Panc1 (cell line): ENCODE data around the gene ZBTB40. TPM values are rescaled to one million over a fixed set of nuclear protein-coding genes. Genes with fewer than 3 reads are reported as not detected.

Experiments used
- ATAC-seq: fragments of 200-7000 bp; cut with Tn5 transposase; 2 replicates; pipeline ENCODE4 v1.9.1; 2020; ENCODE audit warnings: mild to moderate bottlenecking, moderate library complexity
- BruUV-seq: library from RNA; stranded (reverse); fragments of 400-500 nt; replicated peaks from 2 replicates; lab custom pipeline; 2021; lab: Mats Ljungman, UMichigan
- CTCF ChIA-PET: fragments of 300-600 bp; sonication (Branson Sonifier 250); formaldehyde crosslinking; loops from one replicate; lab custom pipeline; 2022; ENCODE audit warnings: antibody characterized with exemption; lab: Charles Lee
- POLR2A ChIA-PET: fragments of 300-600 bp; sonication (Branson Sonifier 250); formaldehyde crosslinking; loops from one replicate; lab custom pipeline; 2022; ENCODE audit warnings: antibody characterized with exemption; lab: Charles Lee
- DNase-seq: peaks from one replicate; pipeline ENCODE4 v3.0.0-alpha.2; 2010; ENCODE audit warnings: low read depth, low spot score
- H3K27ac ChIP-seq: 2 replicates; pipeline ENCODE4 v1.5.1; 2011; ENCODE audit warnings: mild to moderate bottlenecking, low read length, inconsistent platforms
- H3K27me3 ChIP-seq: fragments of 200-500 bp; sonication (Bioruptor generic); 2 replicates; pipeline ENCODE4 v1.6.0; 2014; ENCODE audit warnings: low read length, inconsistent platforms; ENCODE audit not compliant: control insufficient read depth, insufficient read depth
- H3K36me3 ChIP-seq: fragments of 200-500 bp; sonication (Bioruptor generic); 2 replicates; pipeline ENCODE4 v1.5.1; 2014; ENCODE audit warnings: inconsistent platforms, mild to moderate bottlenecking, low read length, moderate library complexity; ENCODE audit not compliant: control insufficient read depth, insufficient read depth
- H3K4me1 ChIP-seq: 2 replicates; pipeline ENCODE4 v1.5.1; 2011; ENCODE audit warnings: inconsistent platforms, mild to moderate bottlenecking, low read length, moderate library complexity; ENCODE audit not compliant: control insufficient read depth, insufficient read depth
- H3K4me3 ChIP-seq, 2 experiments: 2 replicates each; pipeline ENCODE4 v1.5.1; 2011 to 2012; ENCODE audit warnings: low read depth in 2 of 2, low read length in 2 of 2, mild to moderate bottlenecking in 2 of 2, inconsistent platforms in 1 of 2, moderate library complexity in 1 of 2
- H3K9me3 ChIP-seq: fragments of 200-500 bp; sonication (Bioruptor generic); 2 replicates; pipeline ENCODE4 v1.5.1; 2014; ENCODE audit warnings: low read depth, mild to moderate bottlenecking, inconsistent platforms, low read length, moderate library complexity; ENCODE audit not compliant: control insufficient read depth, insufficient read depth
- CTCF ChIP-seq: fragments of 450-650 bp; IDR thresholded peaks from 2 replicates; pipeline ENCODE4 v1.5.1; 2017; ENCODE audit warnings: mild to moderate bottlenecking
- POLR2AphosphoS5 ChIP-seq: IDR thresholded peaks from 2 replicates; pipeline ENCODE4 v1.6.1; 2012; ENCODE audit warnings: mild to moderate bottlenecking, low read depth, low read length, moderate library complexity
- REST ChIP-seq, 2 experiments: IDR thresholded peaks; 2 replicates each; pipeline ENCODE4 v1.6.1; 2011 to 2012; ENCODE audit warnings: low read depth in 2 of 2, control low read depth in 1 of 2, low read length in 1 of 2, mild to moderate bottlenecking in 1 of 2, moderate library complexity in 1 of 2; ENCODE audit not compliant: insufficient read depth in 1 of 2
- SIN3A ChIP-seq: IDR thresholded peaks from 2 replicates; pipeline ENCODE4 v1.6.1; 2012; ENCODE audit warnings: low read depth, mild to moderate bottlenecking, low read length, moderate library complexity, borderline replicate concordance; ENCODE audit not compliant: insufficient read depth
- TCF7L2 ChIP-seq: IDR thresholded peaks from 2 replicates; pipeline ENCODE4 v1.6.1; 2011; ENCODE audit warnings: mild to moderate bottlenecking, low read depth, low read length, inconsistent platforms
- in situ Hi-C: cut with HindIII; loops from 2 replicates; pipeline ENCODE4 v1.10.0; 2016; ENCODE audit warnings: low sequenced_read_pairs, low pct_unique_long_range_greater_than_20kb
- intact Hi-C: fragments of 100-400 bp; cut with micrococcal nuclease; formaldehyde crosslinking; loops from one replicate; pipeline ENCODE4 v1.10.0; 2022; ENCODE audit not compliant: unreplicated experiment
- total RNA-seq: library from RNA; stranded (reverse); gene quantifications from one replicate; pipeline ENCODE4 v1.2.1, GENCODE V29; 2021; ENCODE audit not compliant: unreplicated experiment

Gene ZBTB40
- total RNA-seq, 1 experiment from 2014 or later = 24.3 TPM

- TF ChIP-seq POLR2AphosphoS5 = no peak
- TF ChIP-seq SIN3A = no peak
- no peak for TF ChIP-seq TCF7L2
- no peak for TF ChIP-seq REST (IDR thresholded peaks at IDR 0.05; ENCODE audit: insufficient read depth in 1 of 2, low read depth in 2 of 2, low read length in 1 of 2)
- no peak for TF ChIP-seq CTCF
- in situ Hi-C loops (no loop called here), intact Hi-C loops (no loop called here)
- Histone ChIP-seq H3K4me1 (no peaks in the 10 kb centered on the region), H3K4me3 (no peak overlapping the region), H3K27me3 (no peaks in the 10 kb centered on the region), H3K36me3 (no peaks in the 10 kb centered on the region), H3K27ac (no peak overlapping the region), H3K9me3 (no peaks in the 10 kb centered on the region)
- ChIA-PET CTCF (no interaction called here), POLR2A (no interaction called here)
- DNase-seq (no peak), ATAC-seq (no peak)
- no TSS peak for BruUV-seq
These were observed 81.7 kb downstream of the ZBTB40 start for GRCh38 chr1:22533244-22533895.

- POLR2A ChIA-PET = interaction anchor here (0.6 kb wide), 1 partner anchor 19 kb away, joined by 3 read pairs; no protein-coding TSS in a partner anchor
- ATAC-seq (no peak), DNase-seq (no peak)
- Histone ChIP-seq H3K4me3 (no peak overlapping the region), H3K4me1 (no peaks in the 10 kb centered on the region), H3K36me3 (no peaks in the 10 kb centered on the region), H3K27ac (no peak overlapping the region), H3K9me3 (no peaks in the 10 kb centered on the region), H3K27me3 (no peaks in the 10 kb centered on the region)
- intact Hi-C loops = no loop called here
- in situ Hi-C loops = no loop called here
- no TSS peak for BruUV-seq
- TF ChIP-seq REST (IDR thresholded peaks at IDR 0.05; ENCODE audit: insufficient read depth in 1 of 2, low read depth in 2 of 2, low read length in 1 of 2) (no peak), TCF7L2 (no peak), CTCF (no peak)
- CTCF ChIA-PET = no interaction called here
These were observed 83.3 kb downstream of the ZBTB40 start for GRCh38 chr1:22534951-22535350.
